NCI-H2196 (cell line): ENCODE results near the gene MLIP.
"Not testable (repeated sequence)": the region's sequence is repeated elsewhere in the genome, so short reads cannot be mapped to it uniquely, and the experiment has no call there.

Source experiments
- DNase-seq: peaks from one replicate; lab custom pipeline; 2025; ENCODE audit not compliant: unreplicated experiment; lab: John Stamatoyannopoulos, UW

Gene MLIP

GRCh38 chr6:54140811-54141210, 29.6 kb downstream of the MLIP start:
- DNase-seq = no peak

DNA sequence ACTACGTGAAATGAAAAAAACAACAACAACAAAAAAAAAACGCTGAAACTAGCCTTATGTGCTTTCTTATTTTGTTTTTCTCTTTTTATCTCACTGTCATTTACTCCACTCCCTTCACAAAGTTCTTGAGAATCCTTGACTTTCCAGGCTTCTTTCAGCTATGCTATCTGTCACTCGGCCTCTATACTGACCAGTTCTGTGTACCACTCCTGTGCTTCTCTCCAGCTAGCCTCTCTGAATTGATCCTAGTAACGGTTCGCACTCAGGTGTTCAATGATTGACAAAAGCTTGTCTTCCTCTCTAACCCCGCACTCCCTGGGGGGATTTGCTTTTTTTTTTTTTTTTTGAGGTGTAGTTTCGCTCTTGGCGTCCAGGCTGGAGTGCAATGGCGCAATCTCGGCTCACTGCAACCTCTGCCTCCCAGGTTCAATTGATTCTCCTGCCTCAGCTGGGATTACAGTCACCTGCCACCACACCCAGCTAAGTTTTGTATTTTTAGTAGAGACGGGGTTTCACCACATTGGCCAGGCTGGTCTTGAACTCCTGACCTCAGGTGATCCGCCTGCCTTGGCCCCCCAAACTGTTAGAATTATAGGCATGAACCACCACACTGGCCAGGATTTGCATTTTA, 31.8 kb downstream of the MLIP start:
- DNase-seq = no peak

- no peak for DNase-seq
These were observed 40.6 kb downstream of the MLIP start for GRCh38 chr6:54151861-54152260.

DNA sequence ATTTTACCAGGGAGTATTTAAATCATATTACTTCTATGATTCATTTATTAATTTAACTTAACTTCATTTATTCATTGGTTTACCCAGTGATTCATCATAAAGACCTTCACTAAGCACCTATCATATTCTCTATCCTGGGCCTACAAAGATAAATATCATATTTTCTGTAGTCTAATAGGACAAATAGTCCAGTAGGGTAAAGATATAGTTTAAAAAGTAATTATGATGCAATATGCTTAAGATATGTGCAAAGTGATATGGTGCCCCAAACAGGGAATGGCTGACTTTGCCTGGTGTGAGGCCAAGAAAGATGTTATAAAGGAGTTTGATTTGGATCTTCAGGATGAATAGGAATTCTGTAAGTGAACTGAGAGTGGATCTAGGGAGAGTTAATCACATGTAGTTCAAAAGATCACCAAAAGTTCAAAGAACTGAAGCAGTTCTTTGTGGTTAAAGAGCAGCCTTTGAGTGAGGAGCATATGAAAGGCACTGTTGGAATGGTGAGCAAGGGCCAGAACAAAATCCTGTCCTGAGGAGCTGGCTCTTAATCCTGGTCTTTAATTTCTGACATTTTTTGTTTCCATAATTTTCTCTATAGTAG, 45.5 kb downstream of the MLIP start:
- no peak for DNase-seq

- DNase-seq = no peak
These were observed 46.2 kb downstream of the MLIP start for GRCh38 chr6:54157405-54157804.

- no peak for DNase-seq
These were observed 61.8 kb downstream of the MLIP start for GRCh38 chr6:54173089-54173488.

- no peak for DNase-seq
These were observed 67.9 kb downstream of the MLIP start for GRCh38 chr6:54179152-54179551.

DNA sequence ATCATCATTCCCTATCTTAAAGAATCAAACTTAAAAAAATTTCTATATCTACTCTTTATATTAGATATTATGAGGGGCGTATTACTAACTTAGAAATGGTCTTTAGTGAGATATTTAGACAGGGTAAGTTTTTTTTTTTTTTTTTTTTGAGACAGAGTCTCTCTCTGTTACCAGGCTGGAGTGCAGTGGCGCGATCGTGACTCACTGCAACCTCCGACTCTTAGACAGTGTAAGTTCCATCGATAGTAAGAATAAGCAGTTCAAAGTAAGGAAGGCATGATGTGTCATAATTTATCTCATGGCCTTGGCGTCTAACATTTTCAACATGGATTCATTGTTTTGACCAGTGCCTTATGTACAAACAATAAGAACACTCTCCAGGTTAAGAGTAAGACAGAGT, 72.4 kb downstream of the MLIP start:
- DNase-seq = no peak

DNA sequence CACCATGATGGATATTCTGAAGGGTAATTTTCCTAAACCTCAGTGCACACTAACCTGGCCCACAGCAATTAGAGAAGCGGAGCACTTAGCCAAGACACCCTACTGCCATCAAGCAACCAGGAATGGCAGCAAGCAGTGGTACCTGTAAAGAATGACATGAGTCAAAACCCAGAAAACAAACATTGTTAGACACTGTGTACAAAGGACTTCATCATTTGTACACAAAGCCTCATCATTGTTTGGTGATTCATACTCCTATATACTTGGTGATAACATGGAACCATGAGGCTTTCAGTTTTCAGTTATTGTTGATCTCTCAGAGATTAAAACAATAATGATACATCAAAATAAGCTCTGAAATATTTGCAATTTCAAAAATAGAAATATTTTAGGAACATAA, 74.6 kb downstream of the MLIP start:
- no peak for DNase-seq

- DNase-seq = no peak
These were observed 77.6 kb downstream of the MLIP start for GRCh38 chr6:54188846-54189245.

GRCh38 chr6:54191461-54191860, 80.2 kb downstream of the MLIP start:
- DNase-seq = no peak

DNA sequence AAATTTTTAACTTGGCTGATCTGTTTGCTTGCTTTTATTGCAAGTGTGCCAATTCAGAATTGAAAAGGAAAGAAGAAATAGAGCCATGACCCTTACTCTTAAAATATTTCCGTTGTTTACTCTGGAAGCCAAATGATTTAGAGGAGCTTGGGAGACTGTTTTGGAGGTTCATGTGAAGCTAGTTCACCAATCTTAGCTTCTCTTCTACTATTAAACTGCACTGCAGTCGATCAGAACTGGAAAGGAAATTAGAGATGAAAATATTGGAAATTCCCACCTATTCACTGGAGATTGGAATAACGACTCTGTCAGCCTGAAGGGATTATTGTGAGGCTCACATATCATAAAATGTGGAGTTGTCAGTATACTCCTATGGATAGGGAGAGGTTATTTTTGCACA, 81.8 kb downstream of the MLIP start:
- DNase-seq = no peak

GRCh38 chr6:54193560-54193959, 82.3 kb downstream of the MLIP start:
- DNase-seq = no peak

GRCh38 chr6:54194067-54194466, 82.8 kb downstream of the MLIP start:
- no peak for DNase-seq

GRCh38 chr6:54195637-54196036, 84.4 kb downstream of the MLIP start:
- DNase-seq = no peak

DNA sequence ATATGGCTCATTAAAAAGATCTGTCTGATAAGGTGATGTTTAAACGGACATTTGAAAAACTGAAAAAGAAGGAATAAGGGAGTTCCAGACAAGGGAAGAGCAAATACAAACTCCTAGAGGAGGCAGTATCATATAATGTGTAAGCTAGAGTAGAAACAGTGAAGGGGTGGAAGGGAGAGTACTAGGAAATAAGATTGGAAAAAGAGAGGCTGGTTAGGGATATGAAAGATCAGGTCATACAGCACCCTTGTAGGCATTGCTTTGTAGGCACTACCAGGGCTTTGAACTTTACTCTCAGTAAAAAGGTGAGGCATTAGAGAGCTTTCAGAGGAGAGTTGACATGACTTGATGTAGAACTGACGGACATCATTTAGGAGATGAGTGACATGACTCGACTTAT, 85.7 kb downstream of the MLIP start:
- DNase-seq = no peak

GRCh38 chr6:54198134-54198533, 86.9 kb downstream of the MLIP start:
- DNase-seq = no peak

GRCh38 chr6:54203474-54204035, 92.3 kb downstream of the MLIP start:
- not testable (repeated sequence) for DNase-seq

DNA sequence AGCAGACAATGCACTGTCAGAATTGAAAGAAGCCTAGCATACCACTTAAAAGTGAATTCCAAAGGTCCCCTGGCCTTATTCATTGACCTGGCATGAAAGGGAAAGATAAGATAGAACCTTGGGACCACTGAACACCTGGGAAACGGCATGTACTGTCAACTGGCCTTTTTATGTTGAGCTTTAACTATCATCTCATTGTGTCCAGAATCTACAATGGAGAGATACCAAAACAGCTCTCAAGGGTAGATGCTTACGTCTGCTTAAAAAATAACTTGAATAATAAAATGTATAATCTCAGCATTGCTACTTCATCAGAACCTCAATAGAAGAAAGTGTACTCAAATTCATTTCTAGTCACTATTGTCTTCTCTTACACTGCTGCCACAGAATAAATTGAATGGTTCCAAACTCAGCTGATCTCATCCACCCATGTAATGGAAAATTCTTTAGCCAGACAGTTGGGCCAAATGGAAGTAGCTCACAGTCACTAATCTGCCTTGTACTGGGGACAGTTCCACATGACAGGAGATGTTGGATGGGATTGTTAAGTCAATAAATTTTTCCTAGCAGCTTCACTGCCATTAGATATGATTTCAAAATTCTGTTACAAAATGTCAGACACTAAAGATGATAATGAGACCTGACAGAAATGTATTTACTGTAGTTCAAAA, 93.8 kb downstream of the MLIP start:
- DNase-seq = no peak

DNA sequence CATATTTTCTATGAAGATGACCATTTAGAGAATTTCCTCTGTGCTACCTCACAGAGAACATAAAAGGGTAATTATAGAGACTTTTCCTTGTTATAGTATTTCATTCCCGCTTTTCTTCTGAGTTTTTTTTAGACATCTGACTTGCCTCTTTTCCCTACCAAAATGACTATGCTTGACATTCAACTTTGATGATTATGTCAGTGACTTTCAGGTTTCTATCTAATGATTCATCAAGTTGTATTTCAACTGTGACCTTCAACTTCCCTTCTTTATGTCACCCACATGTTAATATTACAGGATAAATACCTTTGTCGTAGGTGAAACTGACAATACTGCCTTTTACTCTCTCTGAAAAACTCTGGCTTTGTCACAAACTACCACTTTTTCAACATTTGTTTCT, 95.3 kb downstream of the MLIP start:
- DNase-seq = no peak

DNA sequence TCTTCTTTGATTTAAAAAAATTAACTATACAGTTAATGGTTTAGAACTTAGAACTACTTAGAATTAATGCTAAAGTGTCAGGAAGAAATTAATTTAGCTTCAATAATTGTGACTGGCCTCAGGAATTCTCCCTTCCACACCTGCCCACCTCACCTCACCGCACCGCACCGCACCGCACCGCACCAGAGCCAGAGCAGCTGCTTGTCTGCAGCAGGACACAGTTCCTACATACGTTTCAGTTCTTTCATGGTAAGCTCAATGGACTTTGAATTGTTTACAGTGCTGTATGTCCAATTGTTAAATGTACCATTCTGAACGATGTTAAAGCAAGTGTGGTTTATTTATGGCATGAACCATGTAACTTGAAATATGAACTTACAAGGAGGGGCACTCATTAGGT, 98.7 kb downstream of the MLIP start:
- DNase-seq = not testable (repeated sequence)

DNA sequence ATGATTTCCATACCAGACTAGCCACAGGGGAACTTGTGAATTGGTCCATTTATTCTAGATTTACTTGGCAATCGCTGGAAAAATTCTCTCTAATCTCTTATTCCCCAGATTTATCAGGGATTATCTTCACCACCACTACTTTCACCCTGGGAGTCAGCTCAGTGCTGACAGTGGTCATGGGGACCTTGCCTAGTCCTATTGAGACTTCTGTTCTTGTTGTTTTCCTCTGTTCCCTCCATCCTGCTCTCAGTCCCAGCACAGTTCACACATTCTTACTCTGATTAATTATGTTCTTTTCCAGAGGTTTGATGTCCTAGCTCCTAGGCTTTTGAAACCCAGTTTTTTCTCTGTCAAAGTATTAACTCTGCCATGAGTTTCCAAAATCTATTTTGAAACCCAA, 103.0 kb downstream of the MLIP start:
- no peak for DNase-seq
